WTC11 (cell line): ENCODE measurements around the gene OR5K1. TPM values are rescaled to one million over a fixed set of nuclear protein-coding genes. Genes with fewer than 3 reads are reported as not detected.

Experiments
- ATAC-seq: fragments of 200-7000 bp; cut with Tn5 transposase; 2 replicates; pipeline ENCODE4 v1.10.0; 2021; ENCODE audit warnings: mild to moderate bottlenecking, moderate library complexity
- CTCF ChIA-PET: fragments of 300-600 bp; sonication (Branson Sonifier 250); formaldehyde crosslinking; loops from one replicate; lab custom pipeline; 2021; ENCODE audit warnings: antibody characterized with exemption; lab: Charles Lee
- POLR2A ChIA-PET: fragments of 350-600 bp; sonication (Branson Sonifier 250); formaldehyde crosslinking; loops from one replicate; lab custom pipeline; 2021; ENCODE audit warnings: antibody characterized with exemption; lab: Charles Lee
- DNase-seq: peaks from one replicate; pipeline ENCODE4 v3.0.0; 2021; ENCODE audit warnings: low spot score
- H3K27ac Mint-ChIP-seq: 2 replicates; pipeline ENCODE4 v1.8.0; 2021; ENCODE audit warnings: mixed read lengths
- H3K27me3 Mint-ChIP-seq: 2 replicates; pipeline ENCODE4 v1.8.0; 2021; ENCODE audit warnings: low read depth, mild to moderate bottlenecking, moderate library complexity, mixed read lengths
- H3K36me3 Mint-ChIP-seq: 2 replicates; pipeline ENCODE4 v1.8.0; 2021; ENCODE audit warnings: mixed read lengths
- H3K4me1 Mint-ChIP-seq: 2 replicates; pipeline ENCODE4 v1.8.0; 2022; ENCODE audit warnings: mixed read lengths
- H3K4me3 Mint-ChIP-seq: 2 replicates; pipeline ENCODE4 v1.8.0; 2021; ENCODE audit warnings: mild to moderate bottlenecking, moderate library complexity, mixed read lengths
- H3K9me3 Mint-ChIP-seq: 2 replicates; pipeline ENCODE4 v1.8.0; 2021; ENCODE audit warnings: mixed read lengths
- ATF3 ChIP-seq: sonication (generic); formaldehyde crosslinking; conservative IDR thresholded peaks from 2 replicates; pipeline ENCODE4 v1.8.1; 2022; ENCODE audit warnings: mild to moderate bottlenecking, missing genetic modification reagents
- CDX4 ChIP-seq: fragments of 250-450 bp; sonication (Bioruptor Pico); IDR thresholded peaks from 2 replicates; pipeline ENCODE4 v1.9.0; 2021; ENCODE audit warnings: moderate library complexity, mild to moderate bottlenecking, inconsistent platforms, borderline replicate concordance
- ELF4 ChIP-seq: sonication (generic); formaldehyde crosslinking; IDR thresholded peaks from 2 replicates; pipeline ENCODE4 v1.8.1; 2022; ENCODE audit warnings: low read depth, mild to moderate bottlenecking, moderate library complexity, missing genetic modification reagents
- ERG ChIP-seq: fragments of 250-450 bp; sonication (Bioruptor Pico); IDR thresholded peaks from 2 replicates; pipeline ENCODE4 v1.8.0; 2021; ENCODE audit warnings: mild to moderate bottlenecking
- NR1H2 ChIP-seq: sonication (generic); formaldehyde crosslinking; IDR thresholded peaks from 2 replicates; pipeline ENCODE4 v1.9.0; 2021; ENCODE audit warnings: mild to moderate bottlenecking, moderate library complexity, missing genetic modification reagents
- RELA ChIP-seq: sonication (generic); formaldehyde crosslinking; IDR thresholded peaks from 2 replicates; pipeline ENCODE4 v1.8.1; 2022; ENCODE audit warnings: missing genetic modification reagents, mild to moderate bottlenecking, borderline replicate concordance
- SMAD3 ChIP-seq: sonication (generic); formaldehyde crosslinking; IDR thresholded peaks from 2 replicates; pipeline ENCODE4 v1.8.0; 2022; ENCODE audit warnings: missing genetic modification reagents, mild to moderate bottlenecking, borderline replicate concordance
- TEAD4 ChIP-seq: sonication (generic); formaldehyde crosslinking; IDR thresholded peaks from 2 replicates; pipeline ENCODE4 v1.8.0; 2022; ENCODE audit warnings: mild to moderate bottlenecking, missing genetic modification reagents
- USF2 ChIP-seq: sonication (generic); formaldehyde crosslinking; IDR thresholded peaks from 2 replicates; pipeline ENCODE4 v1.8.1; 2023; ENCODE audit warnings: mild to moderate bottlenecking, missing genetic modification reagents, moderate library complexity
- ZNF219 ChIP-seq: sonication (generic); formaldehyde crosslinking; IDR thresholded peaks from 2 replicates; pipeline ENCODE4 v1.8.0; 2023; ENCODE audit warnings: missing genetic modification reagents, mild to moderate bottlenecking, borderline replicate concordance
- ZNF416 ChIP-seq: fragments of 250-450 bp; sonication (Bioruptor Pico); IDR thresholded peaks from 2 replicates; pipeline ENCODE4 v1.9.0; 2021; ENCODE audit warnings: mild to moderate bottlenecking, inconsistent platforms
- total RNA-seq: library from RNA; stranded (reverse); gene quantifications from 3 replicates; pipeline ENCODE4 v1.2.3, GENCODE V29; 2021
- TF ChIP-seq, protein P1 (sequence below): sonication (generic); formaldehyde crosslinking; IDR thresholded peaks from 2 replicates; pipeline ENCODE4 v1.8.0; 2022; ENCODE audit warnings: mild to moderate bottlenecking, missing genetic modification reagents
- TF ChIP-seq, protein P2 (sequence below): sonication (generic); formaldehyde crosslinking; IDR thresholded peaks from 2 replicates; pipeline ENCODE4 v1.8.1; 2022; ENCODE audit warnings: mild to moderate bottlenecking, missing genetic modification reagents, moderate library complexity, borderline replicate concordance
- TF ChIP-seq, protein P3 (sequence below): sonication (generic); formaldehyde crosslinking; IDR thresholded peaks from 2 replicates; pipeline ENCODE4 v1.8.1; 2023; ENCODE audit warnings: mild to moderate bottlenecking, missing genetic modification reagents

Gene OR5K1
- total RNA-seq, 1 experiment from 2014 or later, result not detected

DNA sequence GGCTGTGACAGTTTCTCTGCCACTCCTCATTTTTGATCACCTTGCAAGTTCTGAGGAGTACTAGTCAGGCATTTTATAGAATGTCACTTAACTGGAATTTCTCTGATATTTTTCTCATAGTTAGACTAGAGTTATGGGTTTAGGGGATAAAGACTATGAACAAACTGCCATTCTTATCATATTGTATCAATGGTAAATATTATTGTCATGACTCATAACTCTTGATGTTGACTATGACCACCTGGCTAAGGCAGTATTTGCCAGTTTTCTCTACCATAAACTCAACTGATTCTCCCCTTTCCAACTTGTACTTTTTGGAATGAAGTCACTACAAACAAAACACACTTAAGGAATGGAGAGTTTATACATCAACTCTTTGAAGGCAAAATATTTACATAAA, 22.7 kb upstream of the OR5K1 start:
- ChIA-PET CTCF (no interaction called here), POLR2A (no interaction called here)
- Mint-ChIP-seq H3K9me3 (no peaks in the 10 kb centered on the region), H3K4me1 (no peaks in the 10 kb centered on the region), H3K27me3 (no peaks in the 10 kb centered on the region), H3K4me3 (no peak overlapping the region), H3K27ac (no peak overlapping the region), H3K36me3 (no peaks in the 10 kb centered on the region)
- TF ChIP-seq USF2 (no peak), ZNF416 (CRISPR knock-in tag) (no peak), RELA (CRISPR knock-in tag) (no peak), NR1H2 (CRISPR knock-in tag) (no peak), TEAD4 (CRISPR knock-in tag) (no peak), CDX4 (CRISPR knock-in tag) (no peak), SMAD3 (CRISPR knock-in tag) (no peak), ZNF219 (CRISPR knock-in tag) (no peak)
- ATAC-seq (no peak), DNase-seq (no peak)

DNA sequence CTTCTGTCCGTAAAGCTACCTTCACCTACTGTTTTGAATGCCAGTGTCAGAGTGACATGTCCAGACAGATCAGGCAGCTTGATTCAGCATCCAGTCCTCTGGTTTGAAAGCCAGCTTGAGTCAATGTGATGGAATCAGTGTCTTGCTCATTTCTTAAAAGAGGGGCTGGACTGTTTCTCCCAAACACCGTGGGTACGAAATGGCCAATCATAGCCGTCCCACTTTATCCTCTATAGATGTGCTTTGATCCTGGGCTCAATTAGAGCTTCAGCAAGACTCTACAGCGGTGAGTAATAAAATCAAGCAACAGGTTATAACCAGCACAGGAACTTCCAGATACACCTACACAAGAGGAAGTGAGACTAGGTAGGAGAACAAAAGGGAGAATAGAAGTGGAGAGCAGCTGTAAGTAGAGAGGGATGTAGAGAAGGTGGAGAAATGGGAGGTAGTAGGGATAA, 17.0 kb upstream of the OR5K1 start:
- peak; percentile 26; the same call in 1 of the 2 replicates for ATAC-seq

More for the DNA sequence above, 17.0 kb upstream of the OR5K1 start:
- peaks cover 6% of the 10 kb centered on the region for H3K4me1 Mint-ChIP-seq
- TF ChIP-seq ATF3 (CRISPR knock-in tag) (no peak), ERG (CRISPR knock-in tag) (no peak), ELF4 (CRISPR knock-in tag) (no peak)
- TF ChIP-seq, protein P1, sequence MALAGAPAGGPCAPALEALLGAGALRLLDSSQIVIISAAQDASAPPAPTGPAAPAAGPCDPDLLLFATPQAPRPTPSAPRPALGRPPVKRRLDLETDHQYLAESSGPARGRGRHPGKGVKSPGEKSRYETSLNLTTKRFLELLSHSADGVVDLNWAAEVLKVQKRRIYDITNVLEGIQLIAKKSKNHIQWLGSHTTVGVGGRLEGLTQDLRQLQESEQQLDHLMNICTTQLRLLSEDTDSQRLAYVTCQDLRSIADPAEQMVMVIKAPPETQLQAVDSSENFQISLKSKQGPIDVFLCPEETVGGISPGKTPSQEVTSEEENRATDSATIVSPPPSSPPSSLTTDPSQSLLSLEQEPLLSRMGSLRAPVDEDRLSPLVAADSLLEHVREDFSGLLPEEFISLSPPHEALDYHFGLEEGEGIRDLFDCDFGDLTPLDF, result no peak
- TF ChIP-seq, protein P2, sequence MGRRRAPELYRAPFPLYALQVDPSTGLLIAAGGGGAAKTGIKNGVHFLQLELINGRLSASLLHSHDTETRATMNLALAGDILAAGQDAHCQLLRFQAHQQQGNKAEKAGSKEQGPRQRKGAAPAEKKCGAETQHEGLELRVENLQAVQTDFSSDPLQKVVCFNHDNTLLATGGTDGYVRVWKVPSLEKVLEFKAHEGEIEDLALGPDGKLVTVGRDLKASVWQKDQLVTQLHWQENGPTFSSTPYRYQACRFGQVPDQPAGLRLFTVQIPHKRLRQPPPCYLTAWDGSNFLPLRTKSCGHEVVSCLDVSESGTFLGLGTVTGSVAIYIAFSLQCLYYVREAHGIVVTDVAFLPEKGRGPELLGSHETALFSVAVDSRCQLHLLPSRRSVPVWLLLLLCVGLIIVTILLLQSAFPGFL (CRISPR knock-in tag), result no peak
- TF ChIP-seq, protein P3, sequence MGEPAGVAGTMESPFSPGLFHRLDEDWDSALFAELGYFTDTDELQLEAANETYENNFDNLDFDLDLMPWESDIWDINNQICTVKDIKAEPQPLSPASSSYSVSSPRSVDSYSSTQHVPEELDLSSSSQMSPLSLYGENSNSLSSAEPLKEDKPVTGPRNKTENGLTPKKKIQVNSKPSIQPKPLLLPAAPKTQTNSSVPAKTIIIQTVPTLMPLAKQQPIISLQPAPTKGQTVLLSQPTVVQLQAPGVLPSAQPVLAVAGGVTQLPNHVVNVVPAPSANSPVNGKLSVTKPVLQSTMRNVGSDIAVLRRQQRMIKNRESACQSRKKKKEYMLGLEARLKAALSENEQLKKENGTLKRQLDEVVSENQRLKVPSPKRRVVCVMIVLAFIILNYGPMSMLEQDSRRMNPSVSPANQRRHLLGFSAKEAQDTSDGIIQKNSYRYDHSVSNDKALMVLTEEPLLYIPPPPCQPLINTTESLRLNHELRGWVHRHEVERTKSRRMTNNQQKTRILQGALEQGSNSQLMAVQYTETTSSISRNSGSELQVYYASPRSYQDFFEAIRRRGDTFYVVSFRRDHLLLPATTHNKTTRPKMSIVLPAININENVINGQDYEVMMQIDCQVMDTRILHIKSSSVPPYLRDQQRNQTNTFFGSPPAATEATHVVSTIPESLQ (CRISPR knock-in tag), result no peak
- TF ChIP-seq, all 79 proteins: peak for 0
- no peak for DNase-seq
- H3K4me3 Mint-ChIP-seq, result no peak overlapping the region
- POLR2A ChIA-PET, result no interaction called here
- peaks cover 8% of the 10 kb centered on the region for H3K9me3 Mint-ChIP-seq
- no peaks in the 10 kb centered on the region for H3K27me3 Mint-ChIP-seq
- CTCF ChIA-PET, result interaction anchor here (1.0 kb wide), 1 partner anchor 102 kb away, joined by 4 read pairs; no protein-coding TSS in a partner anchor
- peak overlapping the region; percentile 42; the same call in 1 of the 2 replicates for H3K27ac Mint-ChIP-seq
- no peaks in the 10 kb centered on the region for H3K36me3 Mint-ChIP-seq
